Measurements from ENCODE around the gene USP49.

DNA sequence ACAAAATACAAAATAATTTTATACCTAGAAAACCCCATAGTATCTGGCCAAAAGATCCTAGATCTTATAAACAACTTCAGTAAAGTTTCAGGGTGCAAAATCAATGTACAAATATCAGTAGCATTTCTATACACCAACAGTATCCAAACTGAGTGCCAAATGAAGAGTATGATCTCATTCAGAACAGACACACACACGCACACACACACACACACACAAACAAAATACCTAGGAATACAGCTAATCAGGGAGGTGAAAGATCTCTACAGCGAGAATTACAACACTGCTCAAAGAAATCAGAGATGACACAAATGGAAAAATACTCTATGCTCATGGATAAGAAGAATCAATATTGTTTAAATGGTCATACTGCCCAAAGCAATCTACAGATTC lies 58.5 kb downstream of the USP49 start:
- TF ChIP-seq KLF8 (tag by site-specific recombination; IDR thresholded peaks at IDR 0.05), result 0 out of 2 replicates have a peak, but pooled peaks have one; percentile 49
- no peak for TF ChIP-seq SCRT2 (tag by site-specific recombination; IDR thresholded peaks at IDR 0.05)

All from HEK293 (cell line).